ENCODE measurements around the gene MAOA.
"Not testable (repeated sequence)": the region's sequence is repeated elsewhere in the genome, so short reads cannot be mapped to it uniquely, and the experiment has no call there.

MAOA gene

GRCh38 chrX:43656005-43656494, at the start of gene MAOA:
Gene MAOA, plus strand, starts transcription at chrX:43656299. Its CDS starts 43 bp downstream, at chrX:43656342.
- DNase-seq (ENCODE audit: low read depth, low spot score): no peak
- H3K27ac ChIP-seq: peak within 1 kb of the TSS; percentile 75

GRCh38 chrX:43612400-43612799, 43.7 kb upstream of the MAOA start:
- H3K27ac ChIP-seq: no peak overlapping the region
- DNase-seq (ENCODE audit: low read depth, low spot score): no peak

DNA sequence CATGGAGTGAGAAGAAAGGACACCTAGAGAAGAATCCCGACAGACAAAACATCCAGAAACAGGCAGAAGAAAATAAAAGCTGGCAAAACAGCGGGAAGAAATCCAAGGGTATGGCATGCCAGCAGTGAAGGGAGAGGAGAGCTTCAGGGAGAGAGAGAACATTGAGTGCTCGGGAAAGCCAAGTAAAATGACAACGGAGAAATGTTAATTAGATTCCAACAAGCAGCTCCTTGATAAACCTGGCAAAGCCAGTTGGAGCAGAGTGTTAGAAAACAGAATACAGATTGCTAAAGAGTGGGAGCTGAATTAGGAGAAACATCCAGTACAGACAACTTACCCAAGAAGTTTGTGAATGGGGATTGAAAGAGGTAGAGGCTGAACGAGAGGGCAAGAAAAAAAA, 40.4 kb upstream of the MAOA start:
- DNase-seq (ENCODE audit: low read depth, low spot score): no peak
- H3K27ac ChIP-seq: no peak overlapping the region

DNA sequence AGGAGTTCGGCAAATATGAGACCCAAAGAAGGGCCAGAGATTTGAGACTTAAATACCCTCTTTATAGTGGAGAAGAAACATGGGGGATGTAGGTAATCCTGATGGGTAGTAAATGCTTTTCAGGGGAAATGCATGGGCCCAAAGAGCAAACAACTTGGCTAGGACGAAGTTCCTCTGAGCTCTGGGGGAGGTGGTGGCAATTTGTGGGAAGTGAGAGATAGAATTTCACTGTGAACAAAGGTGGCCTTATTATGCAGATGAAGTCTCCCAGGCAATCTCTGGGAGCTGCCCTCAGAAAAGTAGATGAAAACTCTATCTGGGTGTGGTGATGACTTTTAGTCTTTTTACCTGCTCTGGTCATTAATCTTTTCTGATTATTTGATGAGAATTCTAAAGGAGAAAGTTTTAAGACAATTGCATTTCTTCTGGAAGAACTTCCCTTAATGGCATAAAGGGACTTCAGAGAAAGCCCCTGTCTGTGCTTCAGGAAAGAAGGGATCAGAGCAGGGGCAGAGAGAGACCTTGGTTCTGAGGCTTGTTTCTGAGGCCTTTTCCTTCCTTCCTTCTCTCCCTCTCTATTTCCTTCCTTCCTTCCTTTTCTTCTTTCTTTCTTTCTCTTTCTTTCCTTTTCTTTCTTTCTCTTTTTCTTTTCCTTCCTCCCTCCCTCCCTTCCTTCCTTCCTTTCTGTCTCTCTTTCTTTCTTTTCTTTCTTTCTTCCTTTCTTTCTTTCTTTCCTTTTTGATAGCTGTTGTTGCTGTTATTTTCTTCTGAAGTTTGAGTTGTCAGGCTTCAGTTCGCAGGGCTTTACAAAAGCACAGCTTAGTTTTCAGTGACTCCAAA, 37.5 kb upstream of the MAOA start:
- no peak for DNase-seq (ENCODE audit: low read depth, low spot score)
- H3K27ac ChIP-seq: no peak overlapping the region

- not testable (repeated sequence) for H3K27ac ChIP-seq; DNase-seq (ENCODE audit: low read depth, low spot score)
Observed at GRCh38 chrX:43619861-43620260, 36.2 kb upstream of the MAOA start.

- H3K27ac ChIP-seq: no peak overlapping the region
- no peak for DNase-seq (ENCODE audit: low read depth, low spot score)
Observed at GRCh38 chrX:43627147-43627546, 29.0 kb upstream of the MAOA start.

DNA sequence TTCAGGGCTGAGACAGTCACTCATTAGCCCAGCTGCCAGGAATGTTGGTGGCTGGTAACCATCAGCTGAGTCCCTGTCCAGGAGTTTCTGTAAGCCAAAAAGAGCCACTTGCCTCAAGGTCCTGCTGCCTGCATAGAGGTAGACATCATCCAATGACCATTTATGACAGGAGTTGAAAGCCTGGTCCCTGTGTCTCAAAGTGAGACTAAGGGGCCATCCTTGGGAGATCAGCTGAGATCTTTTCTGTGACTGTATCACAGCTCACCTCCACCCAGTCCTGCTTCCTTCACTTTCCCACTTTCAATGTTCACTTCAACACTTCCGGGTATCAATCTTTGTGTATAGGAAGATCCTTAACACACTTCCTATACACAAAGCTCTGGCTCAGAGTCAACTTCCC, 28.4 kb upstream of the MAOA start:
- H3K27ac ChIP-seq: no peak overlapping the region
- DNase-seq (ENCODE audit: low read depth, low spot score): no peak

DNA sequence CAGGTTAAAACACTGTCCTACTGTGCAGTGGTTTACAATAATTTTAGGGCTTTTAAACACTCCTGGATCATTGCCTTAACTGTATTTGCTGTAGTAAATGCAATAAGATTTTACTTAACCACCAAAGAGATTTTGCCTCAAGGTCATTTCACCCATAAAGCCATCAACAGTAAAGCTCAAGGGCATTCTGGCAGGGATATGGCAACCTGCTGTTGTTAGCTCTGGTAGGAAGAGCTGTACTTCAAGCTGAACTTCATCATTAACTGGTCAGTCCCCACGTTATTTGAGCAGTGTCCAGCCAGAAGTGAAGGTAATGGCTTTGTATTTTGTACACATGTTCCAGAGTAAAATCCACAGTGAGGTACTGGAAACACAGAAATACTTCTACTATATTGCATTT, 26.9 kb upstream of the MAOA start:
- no peak for DNase-seq (ENCODE audit: low read depth, low spot score)
- no peak overlapping the region for H3K27ac ChIP-seq

DNA sequence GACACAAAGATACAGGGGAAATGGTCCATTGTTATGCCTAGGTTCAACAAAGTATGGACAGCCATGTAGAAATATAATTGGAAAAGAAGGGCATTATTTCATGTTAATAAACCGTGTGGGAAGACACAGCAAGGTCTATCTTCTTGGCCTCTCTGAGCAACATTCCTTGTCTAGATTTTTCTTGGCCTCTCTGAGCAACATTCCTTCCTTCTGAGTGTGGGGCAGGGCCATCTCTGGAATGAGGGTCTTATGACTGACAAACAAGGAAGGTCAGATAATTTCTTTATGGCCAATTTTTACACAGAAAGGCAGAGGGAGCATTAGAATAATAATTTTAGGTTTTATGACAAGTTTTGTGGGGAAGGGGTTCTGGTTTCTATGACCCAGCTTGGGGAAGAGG, 24.3 kb upstream of the MAOA start:
- no peak overlapping the region for H3K27ac ChIP-seq
- DNase-seq (ENCODE audit: low read depth, low spot score): no peak

DNA sequence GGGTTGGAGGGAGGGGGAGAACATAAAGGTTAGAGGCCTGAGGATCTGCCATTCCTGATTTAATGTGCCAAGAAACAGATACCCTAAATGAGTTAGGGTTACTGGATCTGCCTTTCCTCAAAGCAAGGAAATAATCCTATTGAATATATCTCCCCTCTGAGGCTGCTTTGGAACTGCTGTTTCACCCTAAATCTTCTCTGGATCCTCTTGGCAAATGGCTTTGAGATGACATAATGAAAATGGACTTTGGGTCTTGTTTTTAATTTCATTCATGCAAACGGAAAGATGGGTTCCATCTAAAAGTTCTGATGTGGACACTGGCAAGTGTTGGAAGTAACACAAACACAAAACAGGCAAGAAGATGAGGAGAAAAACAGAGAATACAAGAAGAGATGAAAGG, 23.0 kb upstream of the MAOA start:
- H3K27ac ChIP-seq: peak overlapping the region; percentile 75
- no peak for DNase-seq (ENCODE audit: low read depth, low spot score)

DNA sequence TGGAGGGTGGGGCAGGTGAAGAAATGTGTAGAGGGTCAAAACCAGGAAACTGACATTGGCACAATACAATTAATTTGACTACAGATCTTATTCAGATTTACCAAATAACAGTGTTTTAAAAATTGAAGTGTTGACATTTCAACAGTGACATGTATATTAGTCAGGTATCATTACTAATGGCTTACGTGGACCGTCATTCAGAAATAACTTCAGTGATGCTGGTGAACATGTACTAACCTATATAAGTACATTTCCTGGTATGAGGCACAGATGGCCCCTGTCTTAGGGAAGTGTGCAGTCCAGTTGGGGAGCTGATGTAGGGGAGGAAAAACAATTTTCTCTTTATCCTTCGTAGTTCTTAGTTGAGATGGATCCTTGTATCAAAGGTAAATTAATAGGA, 22.3 kb upstream of the MAOA start:
- peak overlapping the region; percentile 75 for H3K27ac ChIP-seq
- DNase-seq (ENCODE audit: low read depth, low spot score): peak; percentile 49

- H3K27ac ChIP-seq: no peak overlapping the region
- DNase-seq (ENCODE audit: low read depth, low spot score): no peak
Observed at GRCh38 chrX:43640482-43640881, 15.6 kb upstream of the MAOA start.

DNA sequence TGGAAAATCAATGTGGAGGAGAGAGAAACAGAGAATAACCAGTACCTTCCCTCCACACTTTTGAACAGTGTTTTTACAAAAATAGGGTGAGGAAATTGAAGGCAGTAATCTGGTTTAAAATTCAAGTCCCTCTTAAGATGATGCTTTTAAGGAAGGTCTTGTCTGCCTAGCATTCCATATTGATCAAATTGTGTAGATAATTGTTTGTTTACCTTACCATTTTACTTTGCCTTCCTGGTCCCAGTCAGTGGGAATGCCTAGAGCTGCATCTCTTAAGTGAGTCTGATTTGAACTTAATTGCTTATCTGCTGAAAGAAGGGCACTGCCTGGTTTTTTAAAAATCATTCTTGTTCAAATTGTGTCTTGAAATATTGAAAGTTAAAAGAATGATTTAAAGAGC, 14.4 kb upstream of the MAOA start:
- no peak for DNase-seq (ENCODE audit: low read depth, low spot score)
- no peak overlapping the region for H3K27ac ChIP-seq

GRCh38 chrX:43643201-43643600, 12.9 kb upstream of the MAOA start:
- peak overlapping the region; percentile 75 for H3K27ac ChIP-seq
- DNase-seq (ENCODE audit: low read depth, low spot score): no peak

DNA sequence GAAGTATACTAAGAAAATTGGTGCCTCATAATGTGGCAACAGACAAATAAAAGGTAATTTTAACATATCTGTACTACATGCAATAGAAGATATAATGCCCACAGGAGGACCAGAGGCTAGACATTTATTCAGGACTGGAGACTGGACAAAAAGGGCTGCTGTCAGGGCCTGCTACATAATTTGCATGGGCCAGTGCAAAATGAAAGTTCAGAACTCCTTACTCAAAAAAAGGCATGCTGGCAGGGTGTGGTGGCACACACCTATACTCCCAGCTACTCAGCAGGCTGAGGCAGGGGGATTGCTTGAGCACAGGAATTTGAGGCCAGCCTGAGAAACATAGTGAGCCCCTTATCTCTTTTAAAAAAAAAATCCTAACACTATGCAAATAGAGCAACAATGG, 12.4 kb upstream of the MAOA start:
- H3K27ac ChIP-seq: peak overlapping the region; percentile 75
- DNase-seq (ENCODE audit: low read depth, low spot score): no peak

DNA sequence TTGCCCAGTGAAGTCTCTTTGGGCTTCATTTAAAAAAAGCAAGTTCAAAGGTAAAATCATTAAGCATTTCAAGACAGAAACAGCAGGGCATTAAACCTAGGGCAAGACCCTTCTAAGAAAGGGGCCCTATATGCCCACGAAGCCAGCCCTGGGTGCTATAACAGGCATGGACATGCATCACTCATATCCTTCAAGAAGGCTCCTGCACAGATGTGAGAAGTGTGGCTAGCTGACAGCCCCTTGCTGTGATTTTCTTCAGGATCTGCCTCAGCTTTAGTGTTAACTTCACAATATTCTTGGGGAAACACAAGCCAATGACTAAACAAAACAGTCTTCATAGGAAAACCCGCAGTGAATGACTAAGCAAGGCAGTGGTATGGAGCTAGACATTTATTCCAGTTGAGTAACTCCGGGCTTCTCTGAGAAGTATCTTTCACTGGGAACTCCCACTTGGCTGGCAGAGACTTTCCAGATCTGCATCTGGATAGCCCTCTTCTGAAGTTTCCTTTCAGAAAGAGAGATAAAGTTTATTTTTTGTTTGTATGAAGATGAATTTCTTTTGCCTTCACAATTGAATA, 11.9 kb upstream of the MAOA start:
- peak; percentile 52 for DNase-seq (ENCODE audit: low read depth, low spot score)
- peak overlapping the region; percentile 75 for H3K27ac ChIP-seq

- H3K27ac ChIP-seq: no peak overlapping the region
Observed at GRCh38 chrX:43646800-43647199, 9.3 kb upstream of the MAOA start.

DNA sequence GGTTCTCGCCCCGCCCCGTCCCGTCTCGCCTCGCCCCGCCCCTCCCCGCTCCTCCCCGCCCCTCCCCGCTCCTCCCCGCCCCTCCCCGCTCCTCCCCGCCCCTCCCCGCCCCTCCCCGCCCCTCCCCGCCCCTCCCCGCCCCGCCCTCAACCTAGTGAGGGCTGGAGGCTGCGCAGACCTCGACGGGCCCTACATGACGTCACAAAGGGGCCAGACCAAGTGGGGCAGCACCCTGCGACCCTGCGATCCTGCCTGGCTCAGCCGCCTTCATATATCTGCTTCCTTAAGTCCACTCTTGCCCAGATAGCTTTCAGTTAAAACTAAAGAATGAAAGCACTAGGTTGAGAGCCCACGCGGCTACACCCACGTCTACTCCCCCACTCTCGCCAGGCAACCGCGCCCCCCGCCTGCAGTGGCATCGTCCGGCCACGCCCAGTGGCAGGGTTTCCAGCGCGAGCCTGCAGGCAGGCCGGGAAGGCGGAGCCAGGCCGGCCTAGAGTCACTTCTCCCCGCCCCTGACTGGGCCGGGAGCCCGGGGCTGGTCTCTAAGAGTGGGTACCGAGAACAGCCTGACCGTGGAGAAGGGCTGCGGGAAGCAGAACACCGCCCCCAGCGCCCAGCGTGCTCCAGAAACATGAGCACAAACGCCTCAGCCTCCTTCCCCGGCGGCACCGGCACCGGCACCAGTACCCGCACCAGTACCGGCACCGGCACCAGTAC, 1.5 kb upstream of the MAOA start:
- DNase-seq (ENCODE audit: low read depth, low spot score): peak; percentile 64
- H3K27ac ChIP-seq: peak overlapping the region; percentile 75

More at GRCh38 chrX:43646800-43647199, 9.3 kb upstream of the MAOA start:
- DNase-seq (ENCODE audit: low read depth, low spot score): no peak

DNA sequence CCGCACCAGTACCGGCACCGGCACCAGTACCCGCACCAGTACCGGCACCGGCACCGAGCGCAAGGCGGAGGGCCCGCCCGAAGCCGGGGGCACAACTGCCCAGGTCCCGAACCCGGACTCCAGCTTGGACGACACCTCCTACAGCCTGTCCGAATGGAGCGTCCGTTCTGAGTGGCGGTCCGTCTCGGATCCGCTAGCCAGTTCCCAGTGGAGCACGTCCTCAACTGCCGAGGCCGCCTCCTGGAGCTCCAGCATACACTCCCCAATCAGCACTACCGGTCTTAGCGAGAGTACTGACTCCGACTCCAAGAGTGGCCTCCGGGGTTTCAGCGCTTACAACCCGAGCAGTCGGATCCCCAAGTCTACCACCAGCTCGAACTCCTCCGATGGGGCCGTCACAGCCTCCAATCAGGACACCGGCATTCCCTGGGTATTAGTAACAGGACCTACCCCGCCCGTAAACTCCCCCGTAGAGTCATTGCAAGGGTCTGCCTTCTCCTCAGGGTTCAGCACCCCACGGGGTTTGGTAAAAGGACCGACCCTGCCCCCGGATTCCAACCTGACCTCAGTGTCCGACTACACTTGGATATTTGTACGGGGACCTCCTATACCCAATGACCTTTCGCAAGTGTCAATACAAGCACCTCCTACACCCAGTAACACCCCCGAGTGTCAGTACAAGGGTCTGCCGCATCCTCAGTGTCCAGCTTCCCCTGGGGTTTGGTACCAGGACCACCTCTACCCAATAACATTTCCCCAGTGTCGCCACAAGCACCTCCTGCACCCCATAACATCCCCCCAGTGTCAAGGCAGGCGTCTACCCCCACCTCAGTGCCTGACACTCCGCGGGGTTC, 721 bp upstream of the MAOA start:
- DNase-seq (ENCODE audit: low read depth, low spot score): no peak

GRCh38 chrX:43657671-43658070, 1.6 kb downstream of the MAOA start:
- DNase-seq (ENCODE audit: low read depth, low spot score): no peak
- H3K27ac ChIP-seq: no peak overlapping the region

More for the DNA sequence above, 721 bp upstream of the MAOA start:
- peak overlapping the region; percentile 75 for H3K27ac ChIP-seq
